HG03354 (cell line): ENCODE results near the gene KCNQ2.

Source experiments
- ATAC-seq: cut with Tn5 transposase; IDR thresholded peaks from one replicate; pipeline ENCODE4 v1.9.1; 2021; ENCODE audit warnings: mild to moderate bottlenecking; ENCODE audit not compliant: unreplicated experiment, poor library complexity, severe bottlenecking

The KCNQ2 gene

DNA sequence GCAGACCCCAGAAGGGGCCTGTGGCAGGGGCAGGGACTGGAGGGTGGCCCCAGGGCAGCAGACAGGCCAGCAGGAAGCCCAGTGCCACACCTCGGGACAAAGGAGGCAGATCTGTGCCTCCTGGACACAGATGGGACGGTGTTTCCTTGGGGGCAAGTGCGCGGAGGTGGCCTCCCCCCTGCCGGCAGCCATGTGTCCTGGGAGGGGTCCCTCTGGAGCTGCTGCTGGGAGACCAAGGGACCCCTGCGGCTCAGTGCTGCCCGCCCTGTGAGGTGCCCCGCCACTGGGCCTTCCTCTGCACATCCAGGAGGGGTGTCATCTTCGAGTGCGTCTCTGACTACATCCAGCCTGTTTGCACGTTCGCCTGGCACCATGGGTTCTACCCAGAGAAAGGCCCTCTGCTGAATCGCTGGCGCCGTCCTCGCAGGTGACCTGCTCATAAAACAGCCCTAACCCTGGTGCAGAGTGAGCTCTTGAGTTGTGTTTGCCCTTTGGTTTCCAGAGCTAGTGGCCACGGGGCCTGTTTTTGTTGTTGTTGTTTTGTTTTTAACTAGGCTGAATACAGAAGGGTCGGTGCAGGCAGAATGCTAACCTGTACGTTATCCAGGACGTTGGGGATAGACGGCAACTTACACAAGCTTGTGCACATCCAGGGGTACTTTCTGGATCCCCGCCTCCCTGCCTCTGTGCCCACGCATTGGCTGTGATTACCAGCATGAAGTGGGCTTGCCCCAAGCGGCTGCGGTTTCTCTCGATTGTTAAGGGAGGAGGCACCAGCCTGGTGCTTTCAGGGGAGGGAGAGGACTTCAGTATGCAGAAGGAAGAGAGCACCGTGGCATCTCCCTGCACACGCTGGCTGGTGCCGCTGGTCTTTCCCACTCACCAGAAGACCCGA lies 1.3 kb upstream of the KCNQ2 start:
- ATAC-seq = no peak

GRCh38 chr20:63472862-63473390 lies 471 bp upstream of the KCNQ2 start:
- no peak for ATAC-seq

- ATAC-seq = no peak
Observed at GRCh38 chr20:63471717-63471980, 806 bp downstream of the KCNQ2 start.

- no peak for ATAC-seq
Observed at GRCh38 chr20:63471002-63471716, 1.3 kb downstream of the KCNQ2 start.

DNA sequence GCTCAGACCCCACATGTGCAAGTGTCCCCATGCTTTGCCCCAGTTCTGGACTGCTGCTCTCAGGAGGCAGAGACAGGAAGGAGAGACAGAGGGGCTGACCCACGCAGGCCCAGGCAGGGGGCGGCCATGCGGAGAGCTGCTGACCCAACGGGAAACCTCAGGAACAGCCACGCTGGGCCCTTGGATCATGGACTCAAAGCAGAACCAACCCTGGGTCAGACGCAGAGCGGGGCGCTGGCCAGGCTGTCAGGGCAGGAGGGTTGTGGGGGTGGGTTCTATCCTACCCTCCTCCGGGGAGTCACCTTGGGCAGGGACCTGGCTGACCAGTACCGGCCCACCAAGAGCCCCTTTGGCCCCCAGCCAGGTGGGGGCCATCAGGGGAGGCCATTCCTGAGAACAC lies 2.0 kb downstream of the KCNQ2 start:
- ATAC-seq = no peak

- ATAC-seq = no peak
Observed at GRCh38 chr20:63469713-63470101, 2.7 kb downstream of the KCNQ2 start.

DNA sequence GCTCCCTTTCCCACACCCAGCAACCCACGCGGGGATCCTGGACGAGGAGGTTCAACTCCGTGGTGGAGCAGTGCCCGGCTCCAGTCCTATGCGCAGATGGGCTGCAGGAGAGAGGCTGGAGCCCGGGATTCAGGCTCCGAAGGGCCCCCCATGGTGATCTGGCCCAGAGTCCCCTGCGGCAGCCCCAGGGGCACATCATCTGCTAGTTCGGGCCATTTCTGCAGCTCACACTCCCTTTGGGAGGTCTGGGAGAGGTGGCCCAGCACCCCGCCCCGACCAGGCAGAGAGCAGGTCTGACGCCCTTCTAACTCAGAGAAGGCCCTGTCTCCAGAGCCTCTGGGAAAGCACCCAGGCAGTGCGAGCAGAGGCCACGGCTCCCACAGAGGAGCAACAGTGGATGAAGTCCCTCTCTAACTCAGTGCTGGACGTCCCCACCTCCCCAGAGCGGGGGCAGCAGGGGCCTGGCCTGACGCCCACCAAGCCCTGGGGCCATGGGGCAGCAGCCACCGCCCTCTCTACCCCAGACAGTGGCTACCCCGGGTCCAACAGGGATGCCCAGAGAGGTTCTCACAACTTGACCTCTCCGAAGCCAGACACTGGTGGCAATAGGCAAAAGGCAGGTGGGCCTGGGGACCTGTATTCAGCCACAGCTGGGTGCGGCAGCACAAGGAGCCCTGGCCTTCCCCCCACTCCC lies 3.3 kb downstream of the KCNQ2 start:
- no peak for ATAC-seq

GRCh38 chr20:63468421-63468820 lies 4.0 kb downstream of the KCNQ2 start:
- ATAC-seq = no peak

- no peak for ATAC-seq
Observed at GRCh38 chr20:63467294-63468083, 5.0 kb downstream of the KCNQ2 start.

DNA sequence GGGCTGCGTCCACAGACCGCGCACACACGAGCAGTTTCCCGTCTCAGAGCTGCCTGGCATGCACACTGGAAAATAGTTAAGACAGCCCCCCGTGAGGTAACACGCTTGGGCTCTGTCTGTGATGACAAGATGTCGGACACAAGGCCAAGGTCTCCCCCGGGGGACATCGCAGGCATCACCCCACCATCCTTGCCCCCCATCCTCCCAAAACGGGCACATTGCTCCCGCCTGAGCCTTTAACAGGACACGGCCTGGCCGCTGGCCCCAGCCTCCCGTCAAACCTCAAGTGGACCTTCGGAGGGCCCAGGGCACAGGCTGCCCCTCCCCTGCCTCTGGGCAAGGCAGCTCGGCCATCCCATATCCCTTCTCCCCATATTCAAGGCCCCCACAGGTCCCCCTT lies 5.6 kb downstream of the KCNQ2 start:
- ATAC-seq = no peak

DNA sequence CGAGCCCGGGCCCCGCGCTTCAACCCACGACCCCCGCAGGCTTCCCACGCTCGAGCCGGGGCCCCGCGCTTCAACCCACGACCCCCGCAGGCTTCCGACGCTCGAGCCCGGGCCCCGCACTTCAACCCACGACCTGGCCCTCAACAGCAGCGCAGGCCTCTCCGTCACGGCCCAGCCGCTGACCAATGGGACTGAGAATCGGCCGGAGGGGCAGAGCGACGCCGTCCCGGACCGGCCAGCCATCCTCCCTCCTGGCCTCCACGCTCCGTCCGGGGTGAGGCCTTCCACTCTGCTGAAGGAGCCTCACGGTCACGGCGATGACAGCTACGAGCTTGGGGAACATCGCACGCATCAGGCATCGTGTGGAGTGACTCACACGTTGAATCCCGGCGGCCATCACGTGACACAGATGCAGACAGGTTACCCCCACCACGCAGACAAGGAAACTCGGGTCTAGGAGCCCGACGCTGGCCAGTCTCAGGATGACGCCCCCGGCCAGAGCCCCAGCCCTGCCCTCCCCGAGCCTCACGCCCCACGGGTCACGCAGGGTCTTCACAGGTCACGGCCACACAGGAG lies 6.1 kb downstream of the KCNQ2 start:
- no peak for ATAC-seq

DNA sequence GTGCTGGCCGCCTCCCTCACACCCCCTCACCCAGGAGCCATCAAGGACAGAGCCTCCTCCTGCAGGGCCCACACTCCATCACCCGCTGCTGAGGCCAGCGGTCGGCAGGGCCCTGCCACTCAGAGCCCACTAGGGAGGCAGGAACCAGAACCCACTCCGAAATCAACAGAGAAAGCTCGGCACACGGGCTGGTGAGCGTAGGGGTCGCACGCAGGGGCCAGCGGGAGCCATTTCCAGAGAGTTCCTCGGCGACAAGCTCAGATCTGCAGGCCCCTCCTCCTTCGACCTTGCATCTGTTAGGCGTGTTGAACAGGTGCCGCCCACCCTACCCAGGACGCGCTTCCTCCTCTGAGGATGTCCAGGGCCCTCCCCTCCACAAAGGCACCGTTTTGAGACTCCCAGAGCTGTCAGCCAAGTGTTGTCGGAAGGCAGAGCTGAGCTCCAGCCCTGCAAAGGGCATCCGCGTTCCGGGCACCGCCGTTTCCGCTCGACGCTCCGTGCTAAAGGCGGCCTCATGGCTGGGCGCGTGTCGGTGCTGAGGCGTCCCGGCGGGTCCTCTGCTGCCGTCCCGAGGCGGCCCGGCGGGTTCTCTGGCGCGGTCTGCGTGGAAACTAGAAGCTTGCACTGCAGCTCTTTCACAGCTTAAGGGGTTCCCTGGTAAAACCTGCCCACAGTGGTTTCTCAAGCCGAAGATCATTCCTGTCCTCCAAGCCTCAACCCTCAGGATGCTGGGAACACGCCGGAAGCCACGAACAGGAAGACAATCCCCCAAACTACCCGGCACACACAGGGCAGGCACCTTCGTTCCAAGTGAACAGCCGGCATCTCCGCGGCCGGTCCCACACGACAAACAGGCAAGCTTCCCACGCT lies 6.8 kb downstream of the KCNQ2 start:
- no peak for ATAC-seq

- no peak for ATAC-seq
Observed at GRCh38 chr20:63464289-63464635, 8.2 kb downstream of the KCNQ2 start.

- no peak for ATAC-seq
Observed at GRCh38 chr20:63463400-63464288, 8.8 kb downstream of the KCNQ2 start.

DNA sequence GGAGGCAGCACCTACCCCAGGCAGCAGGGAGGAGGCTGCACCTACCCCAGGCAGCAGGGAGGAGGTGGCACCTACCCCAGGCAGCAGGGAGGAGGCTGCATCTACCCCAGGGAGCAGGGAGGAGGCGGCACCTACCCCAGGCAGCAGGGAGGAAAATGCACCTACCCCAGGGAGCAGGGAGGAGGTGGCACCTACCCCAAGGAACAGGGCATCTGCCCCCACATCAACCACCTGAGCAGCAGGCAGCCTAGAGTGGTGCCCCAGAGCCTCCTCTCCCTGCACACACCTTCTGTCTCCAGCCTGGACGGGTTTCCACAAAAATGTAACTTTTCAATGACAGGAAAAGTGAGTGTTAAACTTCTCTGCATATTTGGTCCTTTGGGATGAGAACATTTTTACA lies 10.2 kb downstream of the KCNQ2 start:
- ATAC-seq = no peak

- no peak for ATAC-seq
Observed at GRCh38 chr20:63461104-63461763, 11.2 kb downstream of the KCNQ2 start.

- no peak for ATAC-seq
Observed at GRCh38 chr20:63459070-63459380, 13.4 kb downstream of the KCNQ2 start.
